ENCODE results near the gene DBF4. TPM values are rescaled to one million over a fixed set of nuclear protein-coding genes. Genes with fewer than 3 reads are reported as not detected.

DBF4 gene
- total RNA-seq, 4 donors from 2014 or later: 3.1 to 7.6 (median 6.7) TPM

DNA sequence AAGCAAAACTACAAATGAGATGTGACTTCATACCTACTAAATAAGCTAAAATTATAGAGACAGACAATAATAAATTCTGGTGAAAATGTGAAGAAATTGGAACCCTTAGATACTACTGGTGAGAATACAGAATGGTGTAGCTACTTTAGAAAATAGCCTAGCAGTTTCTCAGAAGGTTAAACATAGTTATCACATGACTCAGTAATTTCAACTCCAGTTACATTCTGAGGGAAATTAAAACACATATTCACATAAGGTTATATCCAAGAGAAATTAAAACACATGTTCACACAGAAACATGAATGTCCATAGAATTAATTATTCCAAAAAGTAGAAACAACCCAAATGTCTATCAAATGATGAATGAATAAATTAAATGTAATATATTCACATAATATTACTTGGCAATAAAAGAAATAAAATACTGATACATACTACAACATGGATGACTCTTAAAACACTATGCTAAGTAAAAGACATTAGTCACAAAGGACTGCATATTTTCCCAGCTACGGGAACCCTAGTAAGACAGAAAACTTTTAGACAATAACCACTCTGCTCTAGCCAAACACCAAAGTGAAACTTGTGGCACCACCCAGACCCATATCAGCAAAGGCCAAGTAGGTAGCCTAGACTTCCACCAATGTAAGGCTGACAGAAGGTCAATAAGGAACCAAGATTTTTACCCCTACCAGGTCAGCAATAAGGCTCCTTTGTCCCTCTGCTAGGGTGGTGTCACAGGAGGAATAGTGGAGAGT is 25.3 kb upstream of the DBF4 start:
- WGBS, 2 donors (ENCODE audit: low coverage in 1 of 2): 71 to 75% methylated on average over 1 of the region's 1 CpG
- H3K4me1 ChIP-seq: no peaks in the 10 kb centered on the region
- H3K36me3 ChIP-seq: peaks cover 0 to 50% of the 10 kb centered on the region in 2 donors
- ATAC-seq: no peak
- TF ChIP-seq POLR2AphosphoS5 (IDR thresholded peaks at IDR 0.05) (no peak), EP300 (IDR thresholded peaks at IDR 0.05) (no peak), CTCF (IDR thresholded peaks at IDR 0.05) (no peak)
- H3K4me3 ChIP-seq: no peak overlapping the region
- no peaks in the 10 kb centered on the region for H3K9me3 ChIP-seq
- no peaks in the 10 kb centered on the region for H3K27me3 ChIP-seq
- no peak overlapping the region for H3K27ac ChIP-seq

GRCh38 chr7:87852306-87852705 is 24.0 kb upstream of the DBF4 start:
- Histone ChIP-seq H3K27me3 (no peaks in the 10 kb centered on the region), H3K4me1 (no peaks in the 10 kb centered on the region), H3K4me3 (no peak overlapping the region), H3K36me3 (peaks cover 0 to 45% of the 10 kb centered on the region in 2 donors), H3K27ac (no peak overlapping the region), H3K9me3 (no peaks in the 10 kb centered on the region)
- 85 to 89% methylated on average over 3 to 6 of the region's 6 CpGs for WGBS, 2 donors (ENCODE audit: low coverage in 1 of 2)
- no peak for ATAC-seq
- no peak for TF ChIP-seq POLR2AphosphoS5 (IDR thresholded peaks at IDR 0.05)
- TF ChIP-seq POLR2A (IDR thresholded peaks at IDR 0.05): no peak
- no peak for TF ChIP-seq CTCF (IDR thresholded peaks at IDR 0.05)
- no peak for TF ChIP-seq EP300 (IDR thresholded peaks at IDR 0.05)

- ATAC-seq: no peak
- 56 to 73% methylated on average over 1 of the region's 1 CpG for WGBS, 2 donors (ENCODE audit: low coverage in 1 of 2)
- TF ChIP-seq EP300 (IDR thresholded peaks at IDR 0.05) (no peak), POLR2AphosphoS5 (IDR thresholded peaks at IDR 0.05) (no peak), POLR2A (IDR thresholded peaks at IDR 0.05) (no peak), CTCF (IDR thresholded peaks at IDR 0.05) (no peak)
- Histone ChIP-seq H3K4me3 (no peak overlapping the region), H3K4me1 (no peaks in the 10 kb centered on the region), H3K27ac (no peak overlapping the region), H3K36me3 (peaks cover 0 to 54% of the 10 kb centered on the region in 2 donors), H3K27me3 (no peaks in the 10 kb centered on the region), H3K9me3 (no peaks in the 10 kb centered on the region)
These were observed 22.9 kb upstream of the DBF4 start for GRCh38 chr7:87853237-87853864.

DNA sequence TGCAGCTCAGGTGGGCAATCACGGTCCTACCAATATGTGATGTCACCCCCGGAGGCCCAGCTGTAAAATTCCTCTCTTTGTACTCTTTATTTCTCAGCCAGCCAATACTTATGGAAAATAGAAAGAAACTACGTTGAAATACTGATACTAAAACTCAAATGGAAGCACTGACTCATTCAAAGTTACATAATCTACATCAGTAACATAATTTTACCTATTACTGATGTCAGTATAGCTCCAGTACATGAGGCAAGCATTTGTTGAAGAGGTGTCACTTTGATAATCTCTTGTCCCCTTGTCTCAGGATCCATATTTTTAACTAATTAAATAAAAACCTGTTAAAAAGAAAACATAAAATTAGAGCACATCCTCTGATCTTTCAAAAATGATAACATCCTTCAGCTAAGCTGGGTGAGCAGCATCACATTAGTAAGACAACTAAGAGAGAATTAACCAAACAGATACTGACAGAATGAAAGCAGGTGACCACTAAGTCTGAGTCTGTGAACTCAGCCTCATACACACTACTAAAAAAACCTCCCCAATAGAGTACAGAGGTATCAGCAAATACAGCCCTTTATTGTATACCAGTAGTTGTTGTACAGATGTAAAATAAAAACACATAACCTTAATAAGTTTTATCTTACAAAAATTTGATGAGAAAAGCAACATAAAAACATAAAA is 17.7 kb upstream of the DBF4 start:
- Histone ChIP-seq H3K4me3 (no peak overlapping the region), H3K27ac (no peak overlapping the region), H3K36me3 (peaks cover 0 to 40% of the 10 kb centered on the region in 2 donors), H3K9me3 (no peaks in the 10 kb centered on the region), H3K4me1 (no peaks in the 10 kb centered on the region), H3K27me3 (no peaks in the 10 kb centered on the region)
- ATAC-seq: no peak
- 90 to 97% methylated on average over 3 of the region's 3 CpGs for WGBS, 2 donors (ENCODE audit: low coverage in 1 of 2)
- no peak for TF ChIP-seq EP300 (IDR thresholded peaks at IDR 0.05)
- TF ChIP-seq CTCF (IDR thresholded peaks at IDR 0.05): no peak
- no peak for TF ChIP-seq POLR2AphosphoS5 (IDR thresholded peaks at IDR 0.05)
- no peak for TF ChIP-seq POLR2A (IDR thresholded peaks at IDR 0.05)
